HCT116 (cell line): ENCODE results near the gene ARHGAP40. TPM values are rescaled to one million over a fixed set of nuclear protein-coding genes. Genes with fewer than 3 reads are reported as not detected.

ENCODE experiments used
- ATAC-seq: fragments of 200-7000 bp; cut with Tn5 transposase; 2 replicates; pipeline ENCODE4 v1.9.1; 2020; ENCODE audit warnings: mild to moderate bottlenecking, moderate library complexity
- BruUV-seq: library from RNA; stranded (reverse); fragments of 400-500 nt; replicated peaks from 2 replicates; lab custom pipeline; 2021; lab: Mats Ljungman, UMichigan
- CTCF ChIA-PET: fragments of 300-600 bp; sonication (Branson Sonifier 250); formaldehyde crosslinking; loops from one replicate; lab custom pipeline; 2021; ENCODE audit warnings: antibody characterized with exemption; lab: Charles Lee
- POLR2A ChIA-PET: fragments of 300-600, 350-600 bp; sonication (Branson Sonifier 250); formaldehyde crosslinking; loops from one replicate; lab custom pipeline; 2021; ENCODE audit warnings: antibody characterized with exemption; lab: Charles Lee
- RAD21 ChIA-PET, 2 experiments: fragments of 300-600 bp; sonication (Branson Sonifier 250); formaldehyde crosslinking; loops; one replicate each; lab custom pipeline; 2023; ENCODE audit warnings: low total read pairs in 2 of 2; ENCODE audit not compliant: uncharacterized antibody in 2 of 2, unreplicated experiment in 2 of 2, low non-redundant PET in 1 of 2; lab: Charles Lee
- DNase-seq: peaks from one replicate; pipeline ENCODE4 v3.0.0-alpha.2; 2010; ENCODE audit warnings: low read depth, low spot score
- H2AFZ ChIP-seq: fragments of 200-600 bp; shearing (Covaris generic), sonication (generic); 2 replicates; pipeline ENCODE4 v1.6.1; 2017; ENCODE audit warnings: low read depth, mixed run types, mixed read lengths, antibody characterized with exemption, low read length; ENCODE audit not compliant: poor library complexity, severe bottlenecking
- H3K27ac ChIP-seq: 2 replicates; pipeline ENCODE4 v1.5.1; 2012; ENCODE audit warnings: low read depth, low read length
- H3K27me3 ChIP-seq: fragments of 200-600 bp; sonication (generic); 2 replicates; pipeline ENCODE4 v1.6.1; 2016; ENCODE audit warnings: mixed run types, low read length, mixed read lengths; ENCODE audit not compliant: insufficient read depth
- H3K36me3 ChIP-seq, 2 experiments: fragments of 200-500 bp in 1 of 2; fragments of 200-600 bp in 1 of 2; sonication (Bioruptor generic) in 1 of 2; sonication (generic) in 1 of 2; 2 replicates each; pipeline versions ENCODE4 v1.5.1 to v1.6.1; 2014 to 2016; ENCODE audit warnings: low read length in 2 of 2, inconsistent platforms in 1 of 2, mixed read lengths in 1 of 2, mixed run types in 1 of 2; ENCODE audit not compliant: insufficient read depth in 2 of 2, control insufficient read depth in 1 of 2
- H3K4me1 ChIP-seq, 2 experiments: fragments of 200-600 bp in 1 of 2; sonication (generic) in 1 of 2; 2 replicates each; pipeline versions ENCODE4 v1.5.1 to v1.6.1; 2012 to 2017; ENCODE audit warnings: low read length in 2 of 2, inconsistent platforms in 1 of 2, mild to moderate bottlenecking in 1 of 2, mixed read lengths in 1 of 2, mixed run types in 1 of 2, moderate library complexity in 1 of 2; ENCODE audit not compliant: insufficient read depth in 2 of 2, control insufficient read depth in 1 of 2
- H3K4me2 ChIP-seq: fragments of 200-600 bp; sonication (generic); 2 replicates; pipeline ENCODE4 v1.6.1; 2017; ENCODE audit warnings: mixed run types, low read length, mixed read lengths
- H3K4me3 ChIP-seq, 2 experiments: fragments of 200-600 bp in 1 of 2; sonication (generic) in 1 of 2; replicated peaks in 1 of 2; 2 replicates each; pipeline ENCODE4 v1.5.1; 2011 to 2016; ENCODE audit warnings: low read length in 2 of 2, control low read depth in 1 of 2, low read depth in 1 of 2, mild to moderate bottlenecking in 1 of 2, mixed read lengths in 1 of 2, mixed run types in 1 of 2
- H3K79me2 ChIP-seq: fragments of 200-600 bp; sonication (generic); 2 replicates; pipeline ENCODE4 v1.6.1; 2017; ENCODE audit warnings: mild to moderate bottlenecking, mixed run types, low read length, moderate library complexity, mixed read lengths; ENCODE audit not compliant: insufficient read depth
- H3K9ac ChIP-seq: fragments of 200-600 bp; sonication (generic); 2 replicates; pipeline ENCODE4 v1.6.1; 2016; ENCODE audit warnings: low read length, mixed read lengths
- H3K9me2 ChIP-seq: fragments of 200-600 bp; sonication (generic), shearing (Covaris generic); 2 replicates; pipeline ENCODE4 v1.6.1; 2017; ENCODE audit warnings: mixed run types, mild to moderate bottlenecking, moderate library complexity; ENCODE audit not compliant: insufficient read depth
- H3K9me3 ChIP-seq, 2 experiments: fragments of 200-500 bp in 1 of 2; fragments of 200-600 bp in 1 of 2; sonication (Bioruptor generic) in 1 of 2; sonication (generic) in 1 of 2; 2 replicates each; pipeline ENCODE4 v1.6.1; 2014 to 2017; ENCODE audit warnings: low read length in 2 of 2, mixed read lengths in 2 of 2, inconsistent platforms in 1 of 2, low read depth in 1 of 2, mild to moderate bottlenecking in 1 of 2, mixed run types in 1 of 2, moderate library complexity in 1 of 2; ENCODE audit not compliant: control insufficient read depth in 1 of 2, insufficient read depth in 1 of 2
- H4K20me1 ChIP-seq: fragments of 200-600 bp; sonication (generic), shearing (Covaris generic); 2 replicates; pipeline ENCODE4 v1.6.1; 2017; ENCODE audit warnings: mixed run types, mild to moderate bottlenecking, moderate library complexity; ENCODE audit not compliant: insufficient read depth
- ATF3 ChIP-seq: IDR thresholded peaks from 2 replicates; pipeline ENCODE4 v1.6.1; 2012
- CBX3 ChIP-seq: IDR thresholded peaks from 2 replicates; pipeline ENCODE4 v1.6.1; 2012; ENCODE audit warnings: low read depth
- CEBPB ChIP-seq: IDR thresholded peaks from 2 replicates; pipeline ENCODE4 v1.6.1; 2012; ENCODE audit warnings: low read depth
- EGR1 ChIP-seq: IDR thresholded peaks from 2 replicates; pipeline ENCODE4 v1.6.1; 2012; ENCODE audit warnings: low read depth
- EZH2phosphoT487 ChIP-seq: fragments of 200-600 bp; IDR thresholded peaks from 2 replicates; pipeline ENCODE4 v1.6.1; 2018; ENCODE audit warnings: antibody characterized with exemption, borderline replicate concordance
- POLR2AphosphoS5 ChIP-seq: IDR thresholded peaks from 2 replicates; pipeline ENCODE4 v1.6.1; 2011; ENCODE audit warnings: mild to moderate bottlenecking, low read depth, low read length, moderate library complexity
- SRF ChIP-seq: IDR thresholded peaks from 2 replicates; pipeline ENCODE4 v1.6.1; 2012; ENCODE audit warnings: low read depth
- TCF7L2 ChIP-seq: IDR thresholded peaks from 2 replicates; pipeline ENCODE4 v1.7.0; 2011; ENCODE audit warnings: borderline replicate concordance, inconsistent platforms; ENCODE audit not compliant: insufficient read depth, insufficient read length; ENCODE audit errors: extremely low read depth
- ZNF274 ChIP-seq: fragments of 200-500 bp; sonication (Bioruptor generic); IDR thresholded peaks from 2 replicates; pipeline ENCODE4 v1.6.1; 2014; ENCODE audit warnings: mild to moderate bottlenecking, low read depth, low read length, inconsistent platforms
- intact Hi-C: fragments of 100-400 bp; cut with micrococcal nuclease; formaldehyde crosslinking; loops from 2 replicates; pipeline ENCODE4 v1.10.0; 2022
- total RNA-seq: library from RNA; stranded (reverse); gene quantifications from one replicate; pipeline ENCODE4 v1.2.1, GENCODE V29; 2021; ENCODE audit not compliant: unreplicated experiment

The ARHGAP40 gene
- total RNA-seq, 1 experiment from 2014 or later = 3.4 TPM

GRCh38 chr20:38623061-38623460 lies 21.5 kb downstream of the ARHGAP40 start:
- ChIA-PET CTCF (no interaction called here), RAD21 (no interaction called here), POLR2A (no interaction called here)
- no TSS peak for BruUV-seq
- Histone ChIP-seq H3K4me2 (no peak overlapping the region), H3K36me3 (no peaks in the 10 kb centered on the region), H3K27me3 (no peaks in the 10 kb centered on the region), H3K4me3 (no peak overlapping the region), H2AFZ (no peak overlapping the region), H3K9ac (no peak overlapping the region), H3K27ac (no peak overlapping the region), H3K4me1 (no peaks in the 10 kb centered on the region), H3K9me2 (no peaks in the 10 kb centered on the region), H3K79me2 (no peaks in the 10 kb centered on the region), H4K20me1 (no peaks in the 10 kb centered on the region), H3K9me3 (no peaks in the 10 kb centered on the region)
- DNase-seq (no peak), ATAC-seq (no peak)
- TF ChIP-seq CEBPB (no peak), ATF3 (no peak), EGR1 (no peak), POLR2AphosphoS5 (no peak), SRF (no peak), EZH2phosphoT487 (no peak), ZNF274 (no peak)
- intact Hi-C loops = no loop called here

GRCh38 chr20:38624084-38624483 lies 22.5 kb downstream of the ARHGAP40 start:
- Histone ChIP-seq H3K4me1 (0 out of 4 replicates have a peak, but pooled peaks cover 0 to 4% of the 10 kb centered on the region in 2 experiments), H3K4me2 (no peak overlapping the region), H3K9me2 (no peaks in the 10 kb centered on the region), H3K79me2 (no peaks in the 10 kb centered on the region), H3K36me3 (no peaks in the 10 kb centered on the region), H4K20me1 (no peaks in the 10 kb centered on the region), H3K27me3 (no peaks in the 10 kb centered on the region), H3K9me3 (no peaks in the 10 kb centered on the region), H2AFZ (no peak overlapping the region), H3K4me3 (no peak overlapping the region), H3K9ac (no peak overlapping the region), H3K27ac (no peak overlapping the region)
- intact Hi-C loops = no loop called here
- no TSS peak for BruUV-seq
- TF ChIP-seq CBX3 = no peak
- TF ChIP-seq TCF7L2 = no peak
- no peak for TF ChIP-seq CEBPB
- no peak for TF ChIP-seq ZNF274
- RAD21 ChIA-PET = no interaction called here
- POLR2A ChIA-PET = no interaction called here
- CTCF ChIA-PET = no interaction called here
- ATAC-seq (no peak), DNase-seq (no peak)
